Measurements from ENCODE around the gene FRMD4A.
A peak's percentile ranks its signal among the peaks of the same experiment; 100 is the strongest.
"Not testable (repeated sequence)": the region's sequence is repeated elsewhere in the genome, so short reads cannot be mapped to it uniquely, and the experiment has no call there.

FRMD4A gene

DNA sequence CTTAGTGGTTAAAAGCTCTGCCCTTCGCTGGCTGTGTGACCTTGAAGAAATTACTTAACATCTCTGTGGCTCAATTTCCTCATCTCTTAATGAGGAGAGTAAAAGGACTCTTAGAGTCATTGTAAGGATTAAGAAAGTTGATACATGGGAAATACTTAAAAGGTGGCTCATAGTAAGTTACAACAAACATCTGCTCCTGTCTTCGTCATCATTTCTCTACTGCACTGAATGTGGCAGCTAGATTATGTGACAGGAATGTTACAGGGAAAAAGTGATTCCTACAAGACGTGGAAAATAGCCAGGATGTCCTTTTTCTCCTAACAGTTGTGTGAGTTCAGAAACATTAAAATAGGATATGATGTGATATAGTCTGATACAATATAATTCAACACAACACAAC lies 184.7 kb downstream of the FRMD4A start:
- no peak for DNase-seq

- DNase-seq = peak in 4 of 14 donors; percentile 8 to 98 (median 22)
These were observed 186.3 kb downstream of the FRMD4A start for GRCh38 chr10:14144451-14144850.

- DNase-seq = peak in 1 of 14 donors; percentile 56
These were observed 188.0 kb downstream of the FRMD4A start for GRCh38 chr10:14142606-14143250.

- DNase-seq = no peak
These were observed 189.4 kb downstream of the FRMD4A start for GRCh38 chr10:14141283-14141682.

DNA sequence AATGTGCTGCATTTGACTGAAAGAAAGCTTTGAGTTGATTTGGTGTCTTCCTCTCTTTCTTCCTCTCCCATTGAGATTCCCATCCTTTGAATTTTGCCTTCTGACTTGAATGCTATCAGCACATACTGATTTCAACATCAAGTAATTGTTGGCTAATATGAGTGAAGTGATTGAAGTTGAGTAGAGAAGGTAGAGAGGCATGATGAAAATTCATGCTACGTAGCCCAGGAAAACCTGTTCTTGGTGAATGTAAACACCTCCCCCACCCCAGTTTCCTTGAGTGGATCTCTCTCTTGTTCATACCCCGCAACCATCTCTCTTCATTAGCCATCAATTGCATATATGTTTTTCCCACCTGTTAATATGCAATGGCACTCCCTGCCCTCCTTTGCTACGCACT lies 193.3 kb downstream of the FRMD4A start:
- DNase-seq = no peak

GRCh38 chr10:14135196-14135595 lies 195.5 kb downstream of the FRMD4A start:
- not testable (repeated sequence) for DNase-seq

GRCh38 chr10:14134275-14134674 lies 196.4 kb downstream of the FRMD4A start:
- no peak for DNase-seq

DNA sequence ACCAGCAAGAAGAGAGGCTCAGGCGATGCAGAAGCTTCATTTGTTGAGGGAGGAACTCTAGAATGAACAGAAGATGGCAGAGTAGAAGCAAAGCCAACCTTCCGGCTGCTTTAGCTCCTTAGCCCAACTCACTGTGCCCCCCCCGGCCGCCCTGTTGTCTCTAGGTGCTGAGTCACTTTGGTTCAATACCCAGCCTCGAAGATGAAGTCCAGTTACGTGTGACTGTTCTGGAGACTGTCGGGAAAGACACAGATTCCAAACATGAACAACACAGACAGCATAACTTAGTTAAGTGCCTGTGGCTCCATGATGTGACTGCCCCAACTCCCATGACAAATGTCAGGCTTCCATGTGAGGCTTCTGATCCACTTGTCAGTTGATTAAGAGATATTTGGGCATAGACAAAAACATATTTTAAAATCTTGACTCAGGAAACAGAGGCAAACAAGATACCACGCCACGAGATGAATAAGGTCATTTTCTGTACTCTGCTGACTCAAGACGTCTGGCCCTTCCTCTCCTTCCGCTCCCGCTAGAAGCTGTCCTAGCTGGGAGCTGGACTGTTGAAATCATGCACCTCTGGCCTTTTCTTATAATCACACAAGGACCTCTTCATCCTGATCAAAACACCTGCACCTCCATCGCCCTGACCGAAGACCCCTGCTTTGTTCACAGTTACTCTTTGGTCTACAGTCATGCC lies 199.3 kb downstream of the FRMD4A start:
- no peak for DNase-seq

DNA sequence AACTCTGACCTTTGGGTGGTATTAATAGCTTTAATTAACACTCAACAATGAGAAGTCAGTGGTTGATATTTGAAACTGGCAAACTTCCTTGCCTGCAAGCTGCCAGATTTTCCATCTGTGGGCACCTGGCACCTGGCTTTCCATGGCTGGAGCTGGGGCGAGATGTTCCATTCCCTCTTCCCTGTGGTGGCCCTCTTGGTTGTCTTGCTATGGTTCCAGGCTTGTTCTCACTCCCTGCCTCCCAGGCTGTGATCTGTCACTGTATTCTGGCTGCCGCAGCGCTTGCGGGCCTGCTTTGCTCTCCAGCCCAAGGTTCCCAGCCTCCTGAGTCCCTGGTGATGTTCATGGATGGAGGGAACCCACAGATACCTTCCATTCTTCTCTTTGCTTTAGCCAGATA lies 201.0 kb downstream of the FRMD4A start:
- peak in 2 of 14 donors; percentile 9 to 96 for DNase-seq

DNA sequence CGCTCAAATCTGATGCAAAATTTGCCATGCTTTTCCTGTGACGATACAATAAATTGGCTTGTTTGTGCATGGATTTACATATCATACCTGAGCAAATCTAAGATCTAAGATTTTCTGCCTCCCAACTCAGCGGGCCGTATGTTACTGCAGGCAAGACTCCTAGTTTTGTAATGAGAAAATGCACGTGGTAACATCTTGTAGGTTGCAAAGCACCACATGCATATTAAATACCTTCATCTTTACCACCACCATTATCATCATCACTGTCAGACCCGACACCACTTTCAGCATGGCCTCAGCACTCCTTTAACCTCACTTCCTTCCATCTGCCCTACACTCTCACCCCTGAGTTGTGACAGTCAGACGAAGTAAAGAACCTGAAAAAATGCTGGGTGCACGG lies 202.2 kb downstream of the FRMD4A start:
- no peak for DNase-seq

DNA sequence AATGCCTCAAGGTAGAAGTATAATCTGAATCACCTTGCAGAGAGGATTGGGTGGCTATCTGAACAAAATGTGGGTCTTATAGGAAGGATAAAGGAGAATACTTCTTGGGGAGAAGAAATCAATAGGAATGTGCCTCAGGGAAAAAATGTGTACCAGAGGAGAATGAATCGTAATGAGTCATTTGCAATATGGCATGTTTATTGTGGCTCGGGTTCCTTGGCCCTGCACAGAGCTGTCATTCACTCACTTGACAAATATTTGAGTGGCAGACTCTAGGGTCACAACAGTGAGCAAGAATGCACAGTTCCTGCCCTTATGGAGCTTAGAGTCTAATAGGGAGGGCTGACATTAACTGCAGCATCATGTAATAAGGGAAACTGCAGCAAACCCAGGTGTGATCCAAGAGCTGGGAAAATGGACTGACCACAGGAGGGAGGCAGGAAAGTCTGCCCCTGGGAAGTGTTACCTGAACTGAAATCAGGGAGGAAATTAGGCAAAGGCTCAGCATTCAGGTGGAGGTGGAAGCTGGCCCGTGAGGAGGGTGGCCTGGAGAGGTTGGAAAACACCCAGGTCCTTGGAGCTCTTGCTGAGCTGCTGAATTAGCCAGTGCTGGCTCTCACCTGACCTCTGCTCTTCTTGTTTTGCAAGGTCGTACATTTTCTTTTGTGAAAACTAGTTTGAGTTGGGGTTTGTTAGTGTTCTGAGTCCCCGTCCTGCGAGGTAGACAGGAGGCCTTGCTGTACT lies 203.9 kb downstream of the FRMD4A start:
- peak in 1 of 14 donors; percentile 31 for DNase-seq

DNA sequence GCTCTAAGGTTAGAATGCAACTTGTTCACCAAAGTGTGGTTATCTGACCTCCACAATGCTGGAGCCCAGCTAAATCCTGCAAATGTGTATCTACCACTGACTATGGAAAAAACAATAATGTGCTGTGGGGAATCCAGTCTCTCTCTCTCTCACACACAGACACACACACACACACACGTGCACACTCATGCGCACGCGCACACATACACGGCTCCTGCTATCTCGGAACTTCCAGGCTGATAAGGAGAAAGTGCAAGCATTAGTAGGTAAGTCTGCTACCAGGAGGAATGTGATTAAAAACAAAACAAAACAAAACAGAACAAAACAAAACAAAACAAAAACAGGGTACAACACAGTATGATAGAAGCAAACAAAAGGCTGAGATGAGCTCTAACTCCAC lies 205.2 kb downstream of the FRMD4A start:
- no peak for DNase-seq

- no peak for DNase-seq
These were observed 205.8 kb downstream of the FRMD4A start for GRCh38 chr10:14124941-14125340.

- peak in 1 of 14 donors; percentile 8 for DNase-seq
These were observed 207.6 kb downstream of the FRMD4A start for GRCh38 chr10:14123139-14123538.

- DNase-seq = no peak
These were observed 209.9 kb downstream of the FRMD4A start for GRCh38 chr10:14120812-14121211.

- no peak for DNase-seq
These were observed 211.8 kb downstream of the FRMD4A start for GRCh38 chr10:14118953-14119352.

GRCh38 chr10:14116837-14117236 lies 213.9 kb downstream of the FRMD4A start:
- DNase-seq = no peak

- DNase-seq = no peak
These were observed 214.7 kb downstream of the FRMD4A start for GRCh38 chr10:14116021-14116420.

- DNase-seq = no peak
These were observed 215.9 kb downstream of the FRMD4A start for GRCh38 chr10:14114791-14115190.

DNA sequence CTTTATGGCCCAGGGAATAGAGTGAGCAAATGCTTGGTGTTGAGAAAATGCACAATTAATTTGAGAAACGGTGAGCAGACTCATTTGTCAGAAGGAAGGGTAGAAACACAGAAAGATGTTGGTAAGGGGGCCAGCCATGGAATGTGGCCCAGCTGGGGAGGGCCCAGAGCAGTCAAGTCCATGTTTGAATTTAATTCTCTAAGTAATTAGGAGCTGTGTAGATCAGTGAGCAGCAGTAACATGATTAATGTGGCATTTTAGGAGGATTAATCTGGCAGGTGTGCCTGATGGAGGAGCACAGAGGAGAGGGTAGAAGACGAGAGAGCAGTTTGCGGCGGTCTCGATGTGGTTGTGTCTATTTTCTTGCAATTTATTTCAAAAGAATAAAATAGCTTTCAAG lies 218.7 kb downstream of the FRMD4A start:
- no peak for DNase-seq

DNA sequence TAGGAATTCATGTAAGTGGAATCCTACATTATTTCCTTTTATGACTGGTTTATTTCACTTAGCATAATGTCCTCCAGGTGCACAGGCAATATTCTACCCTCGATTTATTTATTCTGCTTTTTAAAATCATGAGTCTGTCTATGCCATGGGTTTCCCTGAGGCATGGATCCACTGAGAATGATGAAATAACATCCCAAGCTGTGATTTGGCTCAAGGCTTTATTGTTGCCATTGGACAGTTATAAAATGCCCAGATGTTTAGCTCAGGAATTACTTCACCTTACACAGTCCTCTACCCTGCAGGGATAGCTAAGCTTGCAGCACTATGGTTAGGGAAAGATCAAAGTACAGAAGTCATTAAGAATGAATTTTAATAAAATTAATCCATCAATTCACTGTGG lies 219.5 kb downstream of the FRMD4A start:
- no peak for DNase-seq

DNA sequence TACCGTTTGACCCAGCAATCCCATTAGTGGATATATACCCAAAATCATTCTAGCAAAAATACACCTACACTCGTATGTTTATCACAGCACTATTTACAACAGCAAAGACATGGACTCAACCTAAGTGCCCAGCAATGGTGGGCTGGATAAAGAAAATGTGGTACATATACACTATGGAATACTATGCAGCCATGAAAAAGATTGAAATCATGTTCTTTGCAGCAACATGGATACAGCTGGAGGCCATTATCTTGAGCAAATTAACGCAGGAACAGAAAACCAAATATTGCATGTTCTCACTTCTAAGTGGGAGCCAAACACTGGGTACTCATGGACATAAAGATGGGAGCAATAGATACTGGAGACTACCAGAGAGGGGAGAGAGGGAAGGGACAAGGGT lies 223.9 kb downstream of the FRMD4A start:
- DNase-seq = no peak

GRCh38 chr10:14102056-14102455 lies 228.7 kb downstream of the FRMD4A start:
- no peak for DNase-seq

DNA sequence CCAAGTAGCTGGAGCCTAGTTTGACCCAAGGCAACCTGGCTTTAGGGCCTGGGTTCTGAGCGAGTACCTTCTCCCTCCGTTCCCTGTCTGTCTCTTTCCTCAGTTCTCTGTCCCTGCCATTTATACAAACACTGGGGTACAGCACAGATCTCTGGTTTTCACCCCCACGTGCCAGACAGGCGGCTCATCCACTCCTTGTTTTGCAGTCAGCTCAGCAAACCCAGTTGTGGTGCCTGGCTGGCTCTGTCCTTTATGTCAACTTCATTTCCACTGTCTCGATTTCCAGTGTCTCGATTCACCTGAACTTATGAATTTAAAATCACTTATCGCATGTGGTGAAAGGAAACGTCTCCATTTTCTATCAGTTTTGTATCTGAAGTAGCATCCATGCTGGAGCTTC lies 230.8 kb downstream of the FRMD4A start:
- no peak for DNase-seq
